ENCODE results near the gene STAT6.

Gene STAT6

GRCh38 chr12:57138526-57139272, 27.5 kb upstream of the STAT6 start:
- no peak overlapping the region for H2AFZ ChIP-seq (ENCODE audit: low read length)
- peaks cover 8% of the 10 kb centered on the region for H3K4me1 ChIP-seq (ENCODE audit: insufficient read depth, low read length, poor library complexity, severe bottlenecking)
- no peaks in the 10 kb centered on the region for H3K9me3 ChIP-seq (ENCODE audit: insufficient read depth, low read depth, low read length)
- H3K79me2 ChIP-seq (ENCODE audit: insufficient read depth, low read length) = no peaks in the 10 kb centered on the region
- no peak overlapping the region for H3K4me2 ChIP-seq (ENCODE audit: low read depth, low read length, poor library complexity, severe bottlenecking)
- H3F3A ChIP-seq (ENCODE audit: low read depth) = no peaks in the 10 kb centered on the region
- no peaks in the 10 kb centered on the region for H4K20me1 ChIP-seq (ENCODE audit: insufficient read depth, low read length, poor library complexity, severe bottlenecking)
- no peak overlapping the region for H3K9ac ChIP-seq (ENCODE audit: low read depth, low read length, poor library complexity, severe bottlenecking)
- H3K9me2 ChIP-seq (replicated peaks; ENCODE audit: low read depth, low read length) = no peaks in the 10 kb centered on the region
- TF ChIP-seq EZH2phosphoT487 (IDR thresholded peaks at IDR 0.05; ENCODE audit: borderline replicate concordance) (no peak), CTCF (conservative IDR thresholded peaks at IDR 0.05; ENCODE audit: low read length) (no peak)
- H3K27me3 ChIP-seq (ENCODE audit: insufficient read depth, low read length, poor library complexity, severe bottlenecking) = no peaks in the 10 kb centered on the region
- H3K36me3 ChIP-seq (ENCODE audit: insufficient read depth, low read length) = no peaks in the 10 kb centered on the region
- no peak overlapping the region for H3K4me3 ChIP-seq (ENCODE audit: low read length, poor library complexity, severe bottlenecking)

- no peaks in the 10 kb centered on the region for H3K36me3 ChIP-seq (ENCODE audit: insufficient read depth, low read length)
- no peaks in the 10 kb centered on the region for H4K20me1 ChIP-seq (ENCODE audit: insufficient read depth, low read length, poor library complexity, severe bottlenecking)
- no peaks in the 10 kb centered on the region for H3K79me2 ChIP-seq (ENCODE audit: insufficient read depth, low read length)
- TF ChIP-seq CTCF (conservative IDR thresholded peaks at IDR 0.05; ENCODE audit: low read length) (no peak), EZH2phosphoT487 (IDR thresholded peaks at IDR 0.05; ENCODE audit: borderline replicate concordance) (no peak)
- no peaks in the 10 kb centered on the region for H3K4me1 ChIP-seq (ENCODE audit: insufficient read depth, low read length, poor library complexity, severe bottlenecking)
- no peaks in the 10 kb centered on the region for H3K9me2 ChIP-seq (replicated peaks; ENCODE audit: low read depth, low read length)
- no peaks in the 10 kb centered on the region for H3K27me3 ChIP-seq (ENCODE audit: insufficient read depth, low read length, poor library complexity, severe bottlenecking)
- H3K9me3 ChIP-seq (ENCODE audit: insufficient read depth, low read depth, low read length) = no peaks in the 10 kb centered on the region
- no peak overlapping the region for H3K4me3 ChIP-seq (ENCODE audit: low read length, poor library complexity, severe bottlenecking)
- H3F3A ChIP-seq (ENCODE audit: low read depth) = no peaks in the 10 kb centered on the region
- no peak overlapping the region for H3K9ac ChIP-seq (ENCODE audit: low read depth, low read length, poor library complexity, severe bottlenecking)
- H3K4me2 ChIP-seq (ENCODE audit: low read depth, low read length, poor library complexity, severe bottlenecking) = no peak overlapping the region
- no peak overlapping the region for H2AFZ ChIP-seq (ENCODE audit: low read length)
Measured at GRCh38 chr12:57135527-57136326, 24.6 kb upstream of the STAT6 start.

GRCh38 chr12:57134949-57135348, 23.8 kb upstream of the STAT6 start:
- no peaks in the 10 kb centered on the region for H3K79me2 ChIP-seq (ENCODE audit: insufficient read depth, low read length)
- no peaks in the 10 kb centered on the region for H3K9me2 ChIP-seq (replicated peaks; ENCODE audit: low read depth, low read length)
- H3K9me3 ChIP-seq (ENCODE audit: insufficient read depth, low read depth, low read length) = no peaks in the 10 kb centered on the region
- no peaks in the 10 kb centered on the region for H3K36me3 ChIP-seq (ENCODE audit: insufficient read depth, low read length)
- no peak for TF ChIP-seq EZH2phosphoT487 (IDR thresholded peaks at IDR 0.05; ENCODE audit: borderline replicate concordance)
- TF ChIP-seq CTCF (conservative IDR thresholded peaks at IDR 0.05; ENCODE audit: low read length) = no peak
- no peak overlapping the region for H2AFZ ChIP-seq (ENCODE audit: low read length)
- H3F3A ChIP-seq (ENCODE audit: low read depth) = no peaks in the 10 kb centered on the region
- no peaks in the 10 kb centered on the region for H4K20me1 ChIP-seq (ENCODE audit: insufficient read depth, low read length, poor library complexity, severe bottlenecking)
- peaks cover 2% of the 10 kb centered on the region for H3K4me1 ChIP-seq (ENCODE audit: insufficient read depth, low read length, poor library complexity, severe bottlenecking)
- no peak overlapping the region for H3K4me2 ChIP-seq (ENCODE audit: low read depth, low read length, poor library complexity, severe bottlenecking)
- H3K9ac ChIP-seq (ENCODE audit: low read depth, low read length, poor library complexity, severe bottlenecking) = no peak overlapping the region
- no peaks in the 10 kb centered on the region for H3K27me3 ChIP-seq (ENCODE audit: insufficient read depth, low read length, poor library complexity, severe bottlenecking)
- no peak overlapping the region for H3K4me3 ChIP-seq (ENCODE audit: low read length, poor library complexity, severe bottlenecking)
